HG03064 (cell line): ENCODE data around the gene ZNF112.

Source experiments
- ATAC-seq: cut with Tn5 transposase; IDR thresholded peaks from one replicate; pipeline ENCODE4 v1.9.1; 2021; ENCODE audit warnings: low read depth; ENCODE audit not compliant: unreplicated experiment

Gene ZNF112

DNA sequence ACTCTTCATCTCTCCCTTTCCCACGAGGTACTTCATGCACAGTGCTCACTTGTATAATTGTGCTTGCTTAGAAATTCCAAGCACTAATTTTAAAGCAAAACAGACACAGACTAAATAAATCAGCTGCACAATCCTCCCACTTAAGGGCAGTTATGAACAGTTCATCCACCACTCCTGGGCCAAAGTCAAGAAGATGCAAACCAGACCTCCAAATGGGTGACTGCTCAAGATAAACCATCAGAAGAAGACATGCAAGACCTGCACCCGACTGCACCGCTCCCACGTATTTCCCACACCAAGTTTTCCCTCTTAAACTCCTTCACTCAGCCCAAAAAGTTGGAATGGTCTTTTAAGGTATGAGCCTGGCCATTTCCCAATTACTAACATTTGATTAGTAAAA, 71.5 kb downstream of the ZNF112 start:
- ATAC-seq: no peak

DNA sequence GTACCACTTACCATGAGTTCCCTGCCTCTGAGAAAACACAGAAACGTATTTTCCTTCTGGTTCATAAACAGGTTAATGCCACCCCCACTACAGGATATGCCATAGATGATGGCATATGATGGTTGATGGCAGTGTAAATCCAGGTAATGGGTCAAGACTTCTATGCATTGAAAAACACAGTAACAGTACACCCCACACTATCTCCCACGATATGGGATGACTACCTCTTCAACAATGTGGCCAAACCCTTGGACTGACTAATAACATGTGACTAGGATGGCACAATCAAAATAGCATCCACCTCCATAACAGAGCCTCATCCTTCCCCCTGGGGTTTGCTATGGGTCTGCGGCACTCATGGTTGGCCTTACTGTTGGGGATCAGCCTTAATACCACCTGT, 73.6 kb downstream of the ZNF112 start:
- ATAC-seq: no peak

DNA sequence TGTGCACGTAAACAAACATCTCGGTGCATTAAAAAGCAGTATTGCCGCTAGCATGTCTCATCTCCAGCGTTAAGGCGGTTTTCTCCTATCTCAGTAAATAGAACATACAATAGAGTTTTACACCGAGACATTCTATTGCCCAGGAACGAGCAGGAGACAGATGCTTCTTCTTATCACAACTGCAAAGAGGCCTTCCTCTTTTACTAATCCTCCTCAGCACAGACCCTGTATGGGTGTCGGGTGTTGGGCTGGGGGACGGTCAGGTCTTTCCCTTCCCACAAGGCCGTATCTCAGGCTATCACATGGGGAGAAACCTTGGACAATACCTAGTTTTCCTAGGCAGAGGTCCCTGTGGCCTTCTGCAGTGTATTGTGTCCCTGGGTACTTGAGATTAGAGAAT, 75.6 kb downstream of the ZNF112 start:
- ATAC-seq: no peak

DNA sequence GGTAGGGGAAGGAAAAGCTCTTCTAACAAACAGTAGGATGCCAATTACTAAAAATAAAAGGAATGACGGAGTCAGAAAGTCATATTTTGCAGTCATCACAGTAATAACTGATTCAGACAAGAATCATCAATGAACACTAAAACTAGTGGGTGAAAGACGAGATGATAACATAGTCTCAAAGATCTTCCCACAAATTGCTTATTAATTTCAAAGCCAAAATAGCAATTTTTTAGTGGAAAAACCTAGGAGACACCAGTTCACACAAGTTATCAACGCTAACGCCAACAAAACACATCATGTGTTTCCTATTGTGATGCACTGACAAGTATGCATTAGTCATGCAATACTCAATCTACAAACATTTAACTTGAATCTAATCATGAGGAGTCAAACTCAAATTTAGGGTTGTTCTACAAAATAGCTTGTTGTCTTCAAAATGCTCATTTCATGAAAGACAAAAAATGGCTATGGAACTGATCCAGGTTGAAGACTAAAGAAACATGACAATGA, 78.2 kb downstream of the ZNF112 start:
- ATAC-seq: no peak

DNA sequence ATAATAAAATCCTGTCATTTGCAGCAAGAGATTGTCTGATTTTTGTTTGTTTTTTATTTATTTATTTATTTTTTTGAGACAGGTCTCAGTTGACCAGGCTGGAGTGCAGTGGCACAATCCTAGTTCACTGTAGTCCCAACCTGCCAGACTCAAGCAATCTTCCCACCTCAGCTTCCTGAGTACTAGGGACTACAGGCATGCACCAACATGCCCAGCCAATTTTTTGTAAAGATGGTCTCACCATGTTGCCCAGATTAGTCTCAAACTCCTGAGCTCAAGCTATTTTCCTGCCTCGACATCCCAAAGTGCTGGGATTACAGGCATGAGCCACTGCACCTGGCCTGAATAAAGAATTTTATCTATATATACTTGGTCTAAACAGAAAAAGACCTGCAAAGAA, 79.1 kb downstream of the ZNF112 start:
- ATAC-seq: no peak
